GM18870 (cell line): ENCODE results near the gene CEP131.

Experiments
- ATAC-seq: cut with Tn5 transposase; IDR thresholded peaks from one replicate; pipeline ENCODE4 v1.9.1; 2021; ENCODE audit warnings: moderate library complexity; ENCODE audit not compliant: unreplicated experiment

CEP131 gene

GRCh38 chr17:81239714-81240555 is 17.2 kb upstream of the CEP131 start:
- ATAC-seq = no peak

- ATAC-seq = peak; percentile 89
These were observed 16.3 kb upstream of the CEP131 start, which contains the start of the genes NDUFAF8 and TEPSIN for GRCh38 chr17:81238815-81239713. TSS of gene NDUFAF8 (plus strand) at chr17:81239318. CDS start at chr17:81239364, 46 bp downstream. TSS of gene TEPSIN (minus strand) at chr17:81239055. CDS start at chr17:81239033, 22 bp downstream.

GRCh38 chr17:81238490-81238814 is 15.7 kb upstream of the CEP131 start:
- ATAC-seq = peak; percentile 5

- ATAC-seq = no peak
These were observed 15.1 kb upstream of the CEP131 start for GRCh38 chr17:81237591-81238489.

GRCh38 chr17:81236784-81237183 is 14.0 kb upstream of the CEP131 start:
- no peak for ATAC-seq

GRCh38 chr17:81235822-81236740 is 13.3 kb upstream of the CEP131 start:
- ATAC-seq = no peak

- ATAC-seq = no peak
These were observed 12.4 kb upstream of the CEP131 start for GRCh38 chr17:81234940-81235821.

- no peak for ATAC-seq
These were observed 11.7 kb upstream of the CEP131 start for GRCh38 chr17:81234506-81234855.

- no peak for ATAC-seq
These were observed 11.2 kb upstream of the CEP131 start for GRCh38 chr17:81233811-81234505.

GRCh38 chr17:81233316-81233715 is 10.6 kb upstream of the CEP131 start:
- no peak for ATAC-seq

- no peak for ATAC-seq
These were observed 10.0 kb upstream of the CEP131 start for GRCh38 chr17:81232616-81233241.

GRCh38 chr17:81231766-81232581 is 9.2 kb upstream of the CEP131 start:
- ATAC-seq = no peak

- no peak for ATAC-seq
These were observed 8.4 kb upstream of the CEP131 start for GRCh38 chr17:81231121-81231645.

- no peak for ATAC-seq
These were observed 7.5 kb upstream of the CEP131 start for GRCh38 chr17:81230043-81230820.

GRCh38 chr17:81229666-81229920 is 6.8 kb upstream of the CEP131 start:
- no peak for ATAC-seq
